PC-3 (cell line): ENCODE measurements around the gene WHRN.

Experiments used
- EZH2 ChIP-seq: fragments of 300-600 bp; sonication (generic); IDR thresholded peaks from one replicate; pipeline ENCODE4 v1.6.1; 2017; ENCODE audit warnings: antibody characterized with exemption, mild to moderate bottlenecking, low read length; ENCODE audit not compliant: unreplicated experiment
- EZH2phosphoT487 ChIP-seq: fragments of 300-600 bp; sonication (generic); IDR thresholded peaks from 2 replicates; pipeline ENCODE4 v1.6.1; 2018; ENCODE audit warnings: mild to moderate bottlenecking, antibody characterized with exemption, low read length, borderline replicate concordance
- TF ChIP-seq, protein P1 (sequence below): fragments of 300-600 bp; sonication (generic); conservative IDR thresholded peaks from 2 replicates; pipeline ENCODE4 v1.5.1; 2017; ENCODE audit warnings: antibody characterized with exemption, low read depth, mild to moderate bottlenecking, low read length

DNA sequence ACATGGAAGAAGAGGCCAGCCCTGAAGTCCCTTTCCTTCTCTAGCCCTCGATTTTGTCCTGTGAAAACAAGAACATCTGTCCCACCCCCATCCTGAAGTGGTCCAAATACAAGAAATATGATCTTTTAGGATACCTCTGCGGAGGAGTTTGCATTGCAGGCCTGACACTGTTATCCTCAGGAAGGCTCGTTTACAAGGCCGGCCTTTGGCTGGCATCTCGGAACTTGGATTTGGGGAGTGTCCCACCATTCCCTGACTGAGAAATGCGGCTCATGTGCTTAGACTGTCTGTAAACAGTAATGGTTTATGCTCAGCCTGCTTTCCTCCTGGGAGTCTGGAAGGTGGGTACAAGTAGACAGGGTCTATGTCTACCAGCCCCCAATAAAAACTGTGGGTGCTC lies 26.4 kb downstream of the WHRN start:
- TF ChIP-seq, protein P1, sequence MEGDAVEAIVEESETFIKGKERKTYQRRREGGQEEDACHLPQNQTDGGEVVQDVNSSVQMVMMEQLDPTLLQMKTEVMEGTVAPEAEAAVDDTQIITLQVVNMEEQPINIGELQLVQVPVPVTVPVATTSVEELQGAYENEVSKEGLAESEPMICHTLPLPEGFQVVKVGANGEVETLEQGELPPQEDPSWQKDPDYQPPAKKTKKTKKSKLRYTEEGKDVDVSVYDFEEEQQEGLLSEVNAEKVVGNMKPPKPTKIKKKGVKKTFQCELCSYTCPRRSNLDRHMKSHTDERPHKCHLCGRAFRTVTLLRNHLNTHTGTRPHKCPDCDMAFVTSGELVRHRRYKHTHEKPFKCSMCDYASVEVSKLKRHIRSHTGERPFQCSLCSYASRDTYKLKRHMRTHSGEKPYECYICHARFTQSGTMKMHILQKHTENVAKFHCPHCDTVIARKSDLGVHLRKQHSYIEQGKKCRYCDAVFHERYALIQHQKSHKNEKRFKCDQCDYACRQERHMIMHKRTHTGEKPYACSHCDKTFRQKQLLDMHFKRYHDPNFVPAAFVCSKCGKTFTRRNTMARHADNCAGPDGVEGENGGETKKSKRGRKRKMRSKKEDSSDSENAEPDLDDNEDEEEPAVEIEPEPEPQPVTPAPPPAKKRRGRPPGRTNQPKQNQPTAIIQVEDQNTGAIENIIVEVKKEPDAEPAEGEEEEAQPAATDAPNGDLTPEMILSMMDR = no peak
- TF ChIP-seq EZH2 = no peak
- TF ChIP-seq EZH2phosphoT487 = no peak
